Measurements from ENCODE around the gene GRK4.

GRCh38 chr4:2994917-2995316 is 31.5 kb downstream of the GRK4 start:
- TF ChIP-seq POLR2A (IDR thresholded peaks at IDR 0.05; ENCODE audit: control extremely low read depth in 1 of 2, low read depth in 2 of 2, low read length in 2 of 2) = no peak
- no peak for TF ChIP-seq GABPA (IDR thresholded peaks at IDR 0.05; ENCODE audit: borderline replicate concordance, insufficient read depth, low read length)
- no peak for TF ChIP-seq CTCF (IDR thresholded peaks at IDR 0.05; ENCODE audit: control extremely low read depth in 1 of 3, insufficient read depth in 1 of 3, low read depth in 1 of 3, low read length in 3 of 3)
- TF ChIP-seq JUN (IDR thresholded peaks at IDR 0.05; ENCODE audit: low read depth, low read length) = no peak
- TF ChIP-seq ATF3 (IDR thresholded peaks at IDR 0.05; ENCODE audit: insufficient read depth, low read depth, low read length) = no peak
- TF ChIP-seq SRF (IDR thresholded peaks at IDR 0.05; ENCODE audit: low read depth, low read length) = no peak
- no peak for TF ChIP-seq ASH2L (IDR thresholded peaks at IDR 0.05; ENCODE audit: low read length)
- TF ChIP-seq TBP (IDR thresholded peaks at IDR 0.05; ENCODE audit: low read depth, low read length) = no peak
- TF ChIP-seq TEAD4 (IDR thresholded peaks at IDR 0.05; ENCODE audit: low read depth, low read length) = no peak
- TF ChIP-seq SP1 (IDR thresholded peaks at IDR 0.05; ENCODE audit: low read depth, low read length) = no peak
- TF ChIP-seq HDAC2 (IDR thresholded peaks at IDR 0.05; ENCODE audit: borderline replicate concordance in 1 of 2, low read depth in 2 of 2, low read length in 2 of 2) = no peak
- no peak for TF ChIP-seq POLR2AphosphoS5 (IDR thresholded peaks at IDR 0.05; ENCODE audit: low read depth, low read length)
- TF ChIP-seq SP4 (IDR thresholded peaks at IDR 0.05; ENCODE audit: low read length) = no peak
